K562 (cell line): ENCODE measurements around the gene MYLK4. TPM values are rescaled to one million over a fixed set of nuclear protein-coding genes. Genes with fewer than 3 reads are reported as not detected.

Experiments
- DDX20 ChIP-seq: fragments of 450-650 bp; IDR thresholded peaks from 2 replicates; pipeline ENCODE4 v1.6.1; 2016; ENCODE audit warnings: missing genetic modification characterization, low read depth, mild to moderate bottlenecking, missing compliant biosample characterization, moderate library complexity
- E2F3 ChIP-seq: fragments of 250-450 bp; sonication (Bioruptor Pico); IDR thresholded peaks from 2 replicates; pipeline ENCODE4 v1.4.0; 2020; ENCODE audit warnings: mild to moderate bottlenecking
- GTF3C2 ChIP-seq: IDR thresholded peaks from 3 replicates; pipeline ENCODE4 v1.6.1; 2011; ENCODE audit warnings: borderline replicate concordance, mild to moderate bottlenecking, moderate library complexity; ENCODE audit not compliant: insufficient read length; ENCODE audit errors: extremely low read depth
- MAFG ChIP-seq: fragments of 450-650 bp; conservative IDR thresholded peaks from 2 replicates; pipeline ENCODE4 v1.6.1; 2016; ENCODE audit warnings: missing genetic modification characterization, missing compliant biosample characterization
- NFE2L1 ChIP-seq: fragments of 450-650 bp; IDR thresholded peaks from 2 replicates; pipeline ENCODE4 v1.6.1; 2016; ENCODE audit warnings: missing genetic modification characterization, low read depth, mild to moderate bottlenecking, missing compliant biosample characterization, moderate library complexity, borderline replicate concordance
- NONO ChIP-seq, 2 experiments: fragments of 200-400 bp in 1 of 2; fragments of 450-650 bp in 1 of 2; formaldehyde crosslinking in 1 of 2; IDR thresholded peaks; 2 replicates each; pipeline ENCODE4 v1.6.1; 2017; ENCODE audit warnings: low read depth in 2 of 2, mild to moderate bottlenecking in 2 of 2, moderate library complexity in 2 of 2, low read length in 1 of 2
- OTX1 ChIP-seq: fragments of 450-650 bp; formaldehyde crosslinking; IDR thresholded peaks from 2 replicates; pipeline ENCODE4 v1.4.0; 2022; ENCODE audit warnings: mild to moderate bottlenecking
- PBX2 ChIP-seq, 2 experiments: IDR thresholded peaks in 1 of 2; conservative IDR thresholded peaks in 1 of 2; 2 replicates each; pipeline ENCODE4 v1.6.1; 2016; ENCODE audit warnings: low read depth in 2 of 2, mild to moderate bottlenecking in 1 of 2, missing compliant biosample characterization in 1 of 2, missing genetic modification characterization in 1 of 2, moderate library complexity in 1 of 2
- PTRF ChIP-seq: fragments of 450-650 bp; IDR thresholded peaks from 2 replicates; pipeline ENCODE4 v1.6.1; 2016; ENCODE audit warnings: mild to moderate bottlenecking, missing genetic modification characterization, missing compliant biosample characterization
- SMARCA5 ChIP-seq: fragments of 450-650 bp; IDR thresholded peaks from 2 replicates; pipeline ENCODE4 v1.6.1; 2016
- SMARCC2 ChIP-seq: fragments of 450-650 bp; IDR thresholded peaks from 2 replicates; pipeline ENCODE4 v1.6.1; 2017; ENCODE audit warnings: antibody characterized with exemption, moderate library complexity, mild to moderate bottlenecking, low read depth
- TAF9B ChIP-seq: fragments of 450-650 bp; IDR thresholded peaks from 2 replicates; pipeline ENCODE4 v1.6.1; 2018; ENCODE audit warnings: mild to moderate bottlenecking; ENCODE audit not compliant: partially characterized antibody
- XRCC4 ChIP-seq: IDR thresholded peaks from one replicate; pipeline ENCODE4 v1.6.1; 2011; ENCODE audit not compliant: insufficient read depth, insufficient read length; ENCODE audit errors: extremely low read depth
- ZNF311 ChIP-seq: fragments of 250-450 bp; sonication (Bioruptor Pico); IDR thresholded peaks from 2 replicates; pipeline ENCODE4 v1.4.0; 2020; ENCODE audit warnings: mild to moderate bottlenecking, moderate library complexity
- polyA plus RNA-seq, 8 experiments: library from polyadenylated mRNA; depleted of rRNA in 4 of 8; stranded (reverse) in 5 of 8; unstranded in 3 of 8; fragments of >200 nt; fragmentation: Nextera tagmentation in 2 of 8; fragmentation: Illumina TruSeq in 1 of 8; extraction: Ambion mirVana in 2 of 8; extraction: Trizol in 1 of 8; gene quantifications; 2 replicates each; pipeline versions ENCODE4 v1.2.1 to v1.2.3, GENCODE V29; 2011 to 2014; ENCODE audit warnings: inconsistent platforms in 1 of 8, missing spikeins in 1 of 8
- total RNA-seq, 7 experiments: library from RNA; depleted of rRNA in 6 of 7; stranded (reverse); fragments of >200 nt in 6 of 7; fragmentation: Illumina TruSeq in 2 of 7; extraction: Trizol in 2 of 7; gene quantifications; 2 replicates each; pipeline versions ENCODE4 v1.2.1 to v1.2.3, GENCODE V29; 2011 to 2021; ENCODE audit warnings: low replicate concordance in 1 of 7
- TF ChIP-seq, protein P1 (sequence below): fragments of 250-450 bp; sonication (Bioruptor Pico); IDR thresholded peaks from 2 replicates; pipeline ENCODE4 v1.8.0; 2021; ENCODE audit warnings: moderate library complexity, mild to moderate bottlenecking, inconsistent platforms
- TF ChIP-seq, protein P2 (sequence below): fragments of 250-450 bp; sonication (Bioruptor Pico); IDR thresholded peaks from 2 replicates; pipeline ENCODE4 v1.4.0; 2020; ENCODE audit warnings: mild to moderate bottlenecking, moderate library complexity, borderline replicate concordance

The MYLK4 gene
- total and polyA plus RNA-seq, 9 of the 15 experiments (the other 6 are each of a cell fraction or from before 2014, with no cell fraction given), result 0.01 to 0.15 (median 0.06) TPM

GRCh38 chr6:2725999-2726567 is 24.6 kb downstream of the MYLK4 start (continued):
- TF ChIP-seq, protein P1, sequence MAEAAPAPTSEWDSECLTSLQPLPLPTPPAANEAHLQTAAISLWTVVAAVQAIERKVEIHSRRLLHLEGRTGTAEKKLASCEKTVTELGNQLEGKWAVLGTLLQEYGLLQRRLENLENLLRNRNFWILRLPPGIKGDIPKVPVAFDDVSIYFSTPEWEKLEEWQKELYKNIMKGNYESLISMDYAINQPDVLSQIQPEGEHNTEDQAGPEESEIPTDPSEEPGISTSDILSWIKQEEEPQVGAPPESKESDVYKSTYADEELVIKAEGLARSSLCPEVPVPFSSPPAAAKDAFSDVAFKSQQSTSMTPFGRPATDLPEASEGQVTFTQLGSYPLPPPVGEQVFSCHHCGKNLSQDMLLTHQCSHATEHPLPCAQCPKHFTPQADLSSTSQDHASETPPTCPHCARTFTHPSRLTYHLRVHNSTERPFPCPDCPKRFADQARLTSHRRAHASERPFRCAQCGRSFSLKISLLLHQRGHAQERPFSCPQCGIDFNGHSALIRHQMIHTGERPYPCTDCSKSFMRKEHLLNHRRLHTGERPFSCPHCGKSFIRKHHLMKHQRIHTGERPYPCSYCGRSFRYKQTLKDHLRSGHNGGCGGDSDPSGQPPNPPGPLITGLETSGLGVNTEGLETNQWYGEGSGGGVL (CRISPR knock-in tag), result no peak
- no peak for TF ChIP-seq PTRF (tag)
- TF ChIP-seq XRCC4, result no peak
- TF ChIP-seq MAFG, result 0 out of 2 replicates have a peak, but pooled peaks have one; percentile 33
- TF ChIP-seq DDX20 (tag), result 0 out of 2 replicates have a peak, but pooled peaks have one; percentile 64
- no peak for TF ChIP-seq OTX1 (CRISPR knock-in tag)
- no peak for TF ChIP-seq GTF3C2
- TF ChIP-seq, protein P2, sequence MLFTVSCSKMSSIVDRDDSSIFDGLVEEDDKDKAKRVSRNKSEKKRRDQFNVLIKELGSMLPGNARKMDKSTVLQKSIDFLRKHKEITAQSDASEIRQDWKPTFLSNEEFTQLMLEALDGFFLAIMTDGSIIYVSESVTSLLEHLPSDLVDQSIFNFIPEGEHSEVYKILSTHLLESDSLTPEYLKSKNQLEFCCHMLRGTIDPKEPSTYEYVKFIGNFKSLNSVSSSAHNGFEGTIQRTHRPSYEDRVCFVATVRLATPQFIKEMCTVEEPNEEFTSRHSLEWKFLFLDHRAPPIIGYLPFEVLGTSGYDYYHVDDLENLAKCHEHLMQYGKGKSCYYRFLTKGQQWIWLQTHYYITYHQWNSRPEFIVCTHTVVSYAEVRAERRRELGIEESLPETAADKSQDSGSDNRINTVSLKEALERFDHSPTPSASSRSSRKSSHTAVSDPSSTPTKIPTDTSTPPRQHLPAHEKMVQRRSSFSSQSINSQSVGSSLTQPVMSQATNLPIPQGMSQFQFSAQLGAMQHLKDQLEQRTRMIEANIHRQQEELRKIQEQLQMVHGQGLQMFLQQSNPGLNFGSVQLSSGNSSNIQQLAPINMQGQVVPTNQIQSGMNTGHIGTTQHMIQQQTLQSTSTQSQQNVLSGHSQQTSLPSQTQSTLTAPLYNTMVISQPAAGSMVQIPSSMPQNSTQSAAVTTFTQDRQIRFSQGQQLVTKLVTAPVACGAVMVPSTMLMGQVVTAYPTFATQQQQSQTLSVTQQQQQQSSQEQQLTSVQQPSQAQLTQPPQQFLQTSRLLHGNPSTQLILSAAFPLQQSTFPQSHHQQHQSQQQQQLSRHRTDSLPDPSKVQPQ (CRISPR knock-in tag), result no peak
- no peak for TF ChIP-seq NFE2L1 (tag)
- TF ChIP-seq NONO (IDR thresholded peaks at IDR 0.05; ENCODE audit: low read depth in 2 of 2, low read length in 1 of 2), result no peak
- peak; percentile 70 for TF ChIP-seq SMARCC2
- TF ChIP-seq TAF9B, result no peak
- no peak for TF ChIP-seq SMARCA5
- TF ChIP-seq E2F3 (CRISPR knock-in tag), result no peak
- 0 out of 2 replicates have a peak, but pooled peaks have one; percentile 57 for TF ChIP-seq ZNF311 (CRISPR knock-in tag)
- no peak for TF ChIP-seq PBX2 (CRISPR knock-in tag; IDR thresholded peaks at IDR 0.05; ENCODE audit: low read depth)
- TF ChIP-seq PBX2 (tag; conservative IDR thresholded peaks at IDR 0.05; ENCODE audit: low read depth), result no peak
